Measurements from ENCODE around the gene OR10J4. TPM values are rescaled to one million over a fixed set of nuclear protein-coding genes. Genes with fewer than 3 reads are reported as not detected.

The OR10J4 gene
- total RNA-seq, 1 donor = not detected

Other genes starting within 250 kb of the OR10J4 start
- 0.27 TPM for gene ACKR1, start 227.3 kb upstream of the OR10J4 start, total RNA-seq
- gene FCER1A, start 129.9 kb upstream of the OR10J4 start, total RNA-seq = 88.6 TPM
- gene OR10J1, start 7.5 kb downstream of the OR10J4 start, total RNA-seq = under 0.01 TPM
- not detected for gene OR10J5, start 103.8 kb downstream of the OR10J4 start, total RNA-seq
- gene APCS, start 155.6 kb downstream of the OR10J4 start, total RNA-seq = not detected